BLaER1 treated with 17β-estradiol and CSF1 and Interleukin-3, amounts not matched to agents 10 nM and 100 nM (cell line): ENCODE data around the gene PGK2.
"Not testable (repeated sequence)": the region's sequence is repeated elsewhere in the genome, so short reads cannot be mapped to it uniquely, and the experiment has no call there.

ENCODE experiments used
- H3K27ac ChIP-seq, 11 experiments: shearing (Covaris generic); formaldehyde crosslinking; 2 replicates each; pipeline ENCODE4 v1.8.1; 2022
- H3K27me3 ChIP-seq, 11 experiments: shearing (Covaris generic); formaldehyde crosslinking; 2 replicates each; pipeline ENCODE4 v1.8.1; 2022
- H3K36me3 ChIP-seq, 11 experiments: shearing (Covaris generic); formaldehyde crosslinking; 2 replicates each; pipeline ENCODE4 v1.8.1; 2022
- H3K4me1 ChIP-seq, 10 experiments: shearing (Covaris generic); formaldehyde crosslinking; 2 replicates each; pipeline ENCODE4 v1.8.1; 2022
- H3K4me2 ChIP-seq, 11 experiments: shearing (Covaris generic); formaldehyde crosslinking; 2 replicates each; pipeline ENCODE4 v1.8.1; 2022
- H3K4me3 ChIP-seq, 10 experiments: shearing (Covaris generic); formaldehyde crosslinking; 2 replicates each; pipeline ENCODE4 v1.8.1; 2022
- H3K9ac ChIP-seq, 11 experiments: shearing (Covaris generic); formaldehyde crosslinking; 2 replicates each; pipeline ENCODE4 v1.8.1; 2022
- H3K9me3 ChIP-seq, 11 experiments: shearing (Covaris generic); formaldehyde crosslinking; replicated peaks in 1 of 11; 2 replicates each; pipeline ENCODE4 v1.8.1; 2022
- H4K20me1 ChIP-seq, 11 experiments: shearing (Covaris generic); formaldehyde crosslinking; 2 replicates each; pipeline ENCODE4 v1.8.1; 2022
- Cebpa-rat ChIP-seq, 11 experiments: shearing (Covaris generic); IDR thresholded peaks; 2 replicates each; pipeline ENCODE4 v1.8.1; 2022

PGK2 gene

DNA sequence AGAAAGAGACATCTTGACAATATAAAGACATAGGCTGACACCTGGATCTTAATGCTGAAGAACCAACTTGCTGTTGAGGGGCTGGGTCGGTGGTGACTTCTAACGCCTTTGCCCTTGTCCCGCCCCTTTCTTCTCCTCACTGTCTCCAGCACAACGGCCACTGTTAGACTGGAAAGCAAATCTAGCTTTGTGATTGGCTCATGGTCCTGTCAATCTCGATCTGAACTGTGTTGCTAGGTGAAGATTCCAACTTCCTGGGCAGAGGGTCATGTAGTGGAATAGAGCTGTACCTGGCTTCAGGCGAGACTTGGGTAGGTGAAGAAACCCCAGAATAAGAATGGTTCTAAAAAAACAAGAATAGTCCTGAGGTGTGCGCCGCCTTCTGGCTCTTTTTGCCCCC lies at the start of gene PGK2:
Gene PGK2, minus strand, starts transcription at position 110 of the 400 bp plus-strand sequence. Its CDS starts 98 bp downstream, at position 12.
- H3K4me2 ChIP-seq = no peak within 1 kb of the TSS
- no peaks in the 10 kb centered on the region for H3K36me3 ChIP-seq
- no peaks in the 10 kb centered on the region for H4K20me1 ChIP-seq
- H3K4me3 ChIP-seq = no peak within 1 kb of the TSS
- no peak within 1 kb of the TSS for H3K27ac ChIP-seq
- no peaks in the 10 kb centered on the region for H3K9me3 ChIP-seq
- H3K27me3 ChIP-seq = no peaks in the 10 kb centered on the region
- no peak within 1 kb of the TSS for H3K9ac ChIP-seq
- H3K4me1 ChIP-seq = no peaks in the 10 kb centered on the region
- TF ChIP-seq Cebpa-rat (IDR thresholded peaks at IDR 0.05) = no peak

DNA sequence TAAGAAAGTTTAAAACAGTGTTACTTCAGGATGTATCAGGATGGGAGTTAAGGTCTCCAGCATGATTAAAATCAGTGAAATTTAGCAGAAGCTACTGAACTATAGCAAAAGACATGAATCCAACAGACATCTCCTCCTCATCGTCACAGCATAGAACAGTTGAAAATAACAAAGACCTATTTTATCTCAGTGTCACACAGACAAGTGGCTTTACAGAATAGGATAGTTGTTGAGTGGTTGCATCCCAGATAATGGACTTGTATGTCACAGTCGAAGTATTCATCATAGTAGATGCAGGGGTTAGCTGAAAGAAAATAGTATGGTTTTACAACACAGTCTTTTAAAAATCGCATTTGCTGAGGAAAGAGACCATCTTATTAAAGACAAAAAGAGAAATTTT lies 48.1 kb upstream of the PGK2 start:
- H3K4me3 ChIP-seq = no peak overlapping the region
- no peak for TF ChIP-seq Cebpa-rat (IDR thresholded peaks at IDR 0.05)
- H3K27me3 ChIP-seq = no peaks in the 10 kb centered on the region
- H3K9me3 ChIP-seq = no peaks in the 10 kb centered on the region
- H3K36me3 ChIP-seq = no peaks in the 10 kb centered on the region
- no peaks in the 10 kb centered on the region for H4K20me1 ChIP-seq
- H3K4me2 ChIP-seq = no peak overlapping the region
- H3K4me1 ChIP-seq = no peaks in the 10 kb centered on the region
- H3K27ac ChIP-seq = no peak overlapping the region
- H3K9ac ChIP-seq = no peak overlapping the region

DNA sequence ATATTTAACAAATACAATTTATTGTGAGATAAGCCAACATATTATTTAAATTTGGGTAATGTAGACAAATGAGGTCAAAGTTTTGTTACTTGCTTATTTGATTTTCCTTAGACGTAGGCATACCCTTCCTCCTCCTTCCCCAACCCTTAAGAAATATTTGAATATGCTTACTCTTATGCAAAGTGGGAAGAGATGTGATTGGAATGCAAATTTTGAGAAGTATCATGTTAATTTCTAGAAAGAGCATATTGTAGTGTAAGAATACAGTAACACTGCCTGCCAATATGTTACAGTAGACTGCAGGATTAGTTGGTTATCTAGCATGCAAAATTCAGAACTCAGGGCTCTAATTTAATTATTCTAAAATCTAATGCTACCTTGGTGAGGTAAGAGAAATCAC lies 46.3 kb upstream of the PGK2 start:
- Histone ChIP-seq H3K27ac (no peak overlapping the region), H3K4me2 (no peak overlapping the region), H4K20me1 (no peaks in the 10 kb centered on the region), H3K4me3 (no peak overlapping the region), H3K4me1 (no peaks in the 10 kb centered on the region), H3K27me3 (no peaks in the 10 kb centered on the region), H3K9me3 (no peaks in the 10 kb centered on the region), H3K36me3 (no peaks in the 10 kb centered on the region), H3K9ac (no peak overlapping the region)
- TF ChIP-seq Cebpa-rat (IDR thresholded peaks at IDR 0.05) = no peak

GRCh38 chr6:49826743-49827406 lies 39.8 kb upstream of the PGK2 start:
- H3K27me3 ChIP-seq = no peaks in the 10 kb centered on the region
- peak overlapping the region in 10 of 11 experiments; percentile 3 to 63 (median 41); a peak in 15 of 22 replicates for H3K4me2 ChIP-seq
- no peak for TF ChIP-seq Cebpa-rat (IDR thresholded peaks at IDR 0.05)
- H3K4me3 ChIP-seq = no peak overlapping the region
- H3K36me3 ChIP-seq = no peaks in the 10 kb centered on the region
- H3K27ac ChIP-seq = no peak overlapping the region
- peaks cover 0 to 4% (median 0%) of the 10 kb centered on the region in 10 experiments; a peak in 1 of 20 replicates for H3K4me1 ChIP-seq
- H4K20me1 ChIP-seq = no peaks in the 10 kb centered on the region
- peak overlapping the region in 1 of 11 experiments; percentile 18; a peak in 1 of 22 replicates for H3K9ac ChIP-seq
- H3K9me3 ChIP-seq = no peaks in the 10 kb centered on the region

- Histone ChIP-seq H3K9me3 (no peaks in the 10 kb centered on the region), H4K20me1 (no peaks in the 10 kb centered on the region), H3K4me3 (no peak overlapping the region), H3K27me3 (no peaks in the 10 kb centered on the region), H3K4me1 (no peaks in the 10 kb centered on the region), H3K9ac (no peak overlapping the region), H3K27ac (no peak overlapping the region), H3K36me3 (no peaks in the 10 kb centered on the region), H3K4me2 (no peak overlapping the region)
- no peak for TF ChIP-seq Cebpa-rat (IDR thresholded peaks at IDR 0.05)
These were observed 28.1 kb upstream of the PGK2 start for GRCh38 chr6:49815166-49815565.

GRCh38 chr6:49813248-49813647 lies 26.2 kb upstream of the PGK2 start:
- Histone ChIP-seq H3K36me3 (no peaks in the 10 kb centered on the region), H3K9me3 (0 out of 22 replicates have a peak, but pooled peaks cover 0 to 4% (median 0%) of the 10 kb centered on the region in 11 experiments), H3K4me3 (no peak overlapping the region), H4K20me1 (no peaks in the 10 kb centered on the region), H3K4me2 (no peak overlapping the region), H3K27me3 (no peaks in the 10 kb centered on the region), H3K4me1 (no peaks in the 10 kb centered on the region), H3K9ac (no peak overlapping the region), H3K27ac (no peak overlapping the region)
- TF ChIP-seq Cebpa-rat (IDR thresholded peaks at IDR 0.05) = no peak

- Histone ChIP-seq H3K4me2 (peak overlapping the region in 2 of 11 experiments; percentile 7 to 20; a peak in 2 of 22 replicates), H3K27me3 (no peaks in the 10 kb centered on the region), H4K20me1 (no peaks in the 10 kb centered on the region), H3K27ac (no peak overlapping the region), H3K4me1 (peaks cover 0 to 6% (median 0%) of the 10 kb centered on the region in 10 experiments; a peak in 1 of 20 replicates), H3K9ac (no peak overlapping the region), H3K36me3 (no peaks in the 10 kb centered on the region), H3K9me3 (0 out of 22 replicates have a peak, but pooled peaks cover 0 to 4% (median 0%) of the 10 kb centered on the region in 11 experiments), H3K4me3 (no peak overlapping the region)
- TF ChIP-seq Cebpa-rat (IDR thresholded peaks at IDR 0.05) = no peak
These were observed 19.1 kb upstream of the PGK2 start for GRCh38 chr6:49806145-49806544.

GRCh38 chr6:49805246-49805645 lies 18.2 kb upstream of the PGK2 start:
- H3K9ac ChIP-seq = no peak overlapping the region
- no peak overlapping the region for H3K27ac ChIP-seq
- H3K4me3 ChIP-seq = no peak overlapping the region
- H3K36me3 ChIP-seq = no peaks in the 10 kb centered on the region
- no peaks in the 10 kb centered on the region for H4K20me1 ChIP-seq
- no peak overlapping the region for H3K4me2 ChIP-seq
- no peaks in the 10 kb centered on the region for H3K27me3 ChIP-seq
- 0 out of 22 replicates have a peak, but pooled peaks cover 0 to 4% (median 0%) of the 10 kb centered on the region in 11 experiments for H3K9me3 ChIP-seq
- H3K4me1 ChIP-seq = peaks cover 0 to 6% (median 0%) of the 10 kb centered on the region in 10 experiments; a peak in 1 of 20 replicates
- no peak for TF ChIP-seq Cebpa-rat (IDR thresholded peaks at IDR 0.05)

DNA sequence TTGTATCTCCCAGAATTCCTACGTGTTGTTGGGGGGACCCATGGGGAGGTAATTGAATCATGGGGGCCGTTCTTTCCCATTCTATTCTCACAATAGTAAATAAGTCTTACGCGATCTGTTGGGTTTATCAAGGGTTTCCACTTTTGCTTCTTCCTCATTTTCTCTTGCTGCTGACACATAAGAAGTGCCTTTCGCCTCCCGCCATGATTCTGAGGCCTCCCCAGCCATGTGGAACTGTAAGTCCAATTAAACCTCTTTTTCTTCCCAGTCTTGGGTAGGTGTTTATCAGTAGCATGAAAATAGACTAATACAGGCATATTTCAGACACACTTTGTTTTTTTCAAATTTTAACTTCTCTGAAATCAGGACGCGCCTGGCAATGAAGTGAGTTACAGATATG lies 14.4 kb upstream of the PGK2 start:
- no peaks in the 10 kb centered on the region for H3K27me3 ChIP-seq
- H3K4me1 ChIP-seq = peaks cover 0 to 6% (median 0%) of the 10 kb centered on the region in 10 experiments; a peak in 1 of 20 replicates
- no peaks in the 10 kb centered on the region for H3K9me3 ChIP-seq
- H3K9ac ChIP-seq = no peak overlapping the region
- H3K36me3 ChIP-seq = no peaks in the 10 kb centered on the region
- H3K4me2 ChIP-seq = no peak overlapping the region
- no peak overlapping the region for H3K27ac ChIP-seq
- TF ChIP-seq Cebpa-rat (IDR thresholded peaks at IDR 0.05) = no peak
- H3K4me3 ChIP-seq = no peak overlapping the region
- no peaks in the 10 kb centered on the region for H4K20me1 ChIP-seq

DNA sequence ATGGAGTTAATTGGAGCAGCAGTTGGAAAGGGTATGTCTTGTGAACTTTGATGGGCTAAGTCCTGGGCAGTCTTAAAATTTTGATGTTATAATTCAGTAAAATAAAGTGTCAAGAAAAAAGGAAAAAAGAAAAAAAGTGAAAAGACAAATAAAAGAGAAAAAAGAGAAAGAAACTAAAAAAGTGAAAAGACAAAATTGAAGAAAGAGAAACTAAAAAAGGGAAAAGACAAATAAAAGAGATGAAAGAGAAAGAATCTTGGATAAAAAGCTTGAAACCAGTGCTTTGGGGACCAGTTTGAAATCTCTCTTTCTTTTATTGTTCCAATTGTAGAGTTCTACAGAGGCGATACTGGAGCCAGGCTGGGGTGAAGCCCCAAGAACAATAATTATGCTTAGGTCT lies 12.0 kb upstream of the PGK2 start:
- Histone ChIP-seq H4K20me1 (no peaks in the 10 kb centered on the region), H3K36me3 (no peaks in the 10 kb centered on the region), H3K4me2 (no peak overlapping the region), H3K27ac (no peak overlapping the region), H3K4me1 (no peaks in the 10 kb centered on the region), H3K4me3 (no peak overlapping the region), H3K27me3 (no peaks in the 10 kb centered on the region), H3K9me3 (no peaks in the 10 kb centered on the region), H3K9ac (no peak overlapping the region)
- TF ChIP-seq Cebpa-rat (IDR thresholded peaks at IDR 0.05) = no peak

GRCh38 chr6:49796842-49797455 lies 9.9 kb upstream of the PGK2 start:
- H3K9me3 ChIP-seq, H3K9ac ChIP-seq, H3K4me3 ChIP-seq: not testable (repeated sequence)

More at GRCh38 chr6:49796842-49797455, 9.9 kb upstream of the PGK2 start:
- not testable (repeated sequence) for H3K36me3 ChIP-seq, H3K27me3 ChIP-seq, H3K4me1 ChIP-seq, H3K27ac ChIP-seq, H4K20me1 ChIP-seq, H3K4me2 ChIP-seq
